Cardiac muscle cell (in vitro differentiated cells and primary cell): ENCODE measurements around the gene ANKLE1. TPM values are rescaled to one million over a fixed set of nuclear protein-coding genes. Genes with fewer than 3 reads are reported as not detected.
A peak's percentile ranks its signal among the peaks of the same experiment; 100 is the strongest.
"Not testable (repeated sequence)": the region's sequence is repeated elsewhere in the genome, so short reads cannot be mapped to it uniquely, and the experiment has no call there.

Source experiments
- DNase-seq, 2 donors: peaks; one replicate each; pipeline versions ENCODE4 v3.0.0 to v3.0.0-alpha.2; 2010 to 2017; ENCODE audit warnings: low read depth in 1 of 2, low spot score in 1 of 2
- H3K27ac ChIP-seq: fragments of 200-600 bp; sonication (generic); 2 replicates; pipeline ENCODE4 v1.5.1; 2016
- H3K27me3 ChIP-seq: fragments of 200-600 bp; sonication (generic); 2 replicates; pipeline ENCODE4 v1.6.0; 2016; ENCODE audit warnings: control low read depth
- H3K36me3 ChIP-seq: fragments of 200-600 bp; sonication (generic); 2 replicates; pipeline ENCODE4 v1.5.1; 2016; ENCODE audit warnings: control low read depth
- H3K4me1 ChIP-seq: fragments of 200-600 bp; sonication (generic); 2 replicates; pipeline ENCODE4 v1.8.1; 2017; ENCODE audit warnings: low read depth, mild to moderate bottlenecking, mixed run types
- H3K4me3 ChIP-seq: fragments of 200-600 bp; sonication (generic); 2 replicates; pipeline ENCODE4 v1.5.1; 2016; ENCODE audit warnings: mild to moderate bottlenecking
- H3K9me3 ChIP-seq: fragments of 200-600 bp; sonication (generic); 2 replicates; pipeline ENCODE4 v1.5.1; 2017; ENCODE audit warnings: low read depth, mild to moderate bottlenecking, control low read depth
- CTCF ChIP-seq: IDR thresholded peaks from 2 replicates; pipeline ENCODE4 v1.5.1; 2012; ENCODE audit warnings: low read depth, mild to moderate bottlenecking, low read length
- polyA plus RNA-seq: library from polyadenylated mRNA; unstranded; fragments of >200 nt; fragmentation: Nextera tagmentation; extraction: Ambion mirVana; gene quantifications from 2 replicates; pipeline ENCODE4 v1.2.1, GENCODE V29; 2016
- total RNA-seq: library from RNA; depleted of rRNA; stranded (reverse); fragments of >200 nt; gene quantifications from 2 replicates; pipeline ENCODE4 v1.2.3, GENCODE V29; 2016

The ANKLE1 gene
- total and polyA plus RNA-seq, 2 experiments from 2014 or later, result 1.1 to 5.7 TPM

GRCh38 chr19:17266975-17267788, 14.5 kb upstream of the ANKLE1 start, which contains the start of gene BABAM1:
Gene BABAM1 (plus strand): TSS chr19:17267443. CDS start chr19:17268807, 1,364 bp downstream.
- H3K27me3 ChIP-seq, result no peaks in the 10 kb centered on the region
- peak; percentile 97 to 99 for DNase-seq
- H3K27ac ChIP-seq, result peak within 1 kb of the TSS; percentile 74
- no peak for TF ChIP-seq CTCF
- peaks cover 11% of the 10 kb centered on the region for H3K36me3 ChIP-seq
- no peaks in the 10 kb centered on the region for H3K9me3 ChIP-seq
- H3K4me1 ChIP-seq, result peaks cover 3% of the 10 kb centered on the region
- H3K4me3 ChIP-seq, result peak within 1 kb of the TSS; percentile 48

- Histone ChIP-seq H3K4me3 (no peak overlapping the region), H3K27me3 (no peaks in the 10 kb centered on the region), H3K27ac (no peak overlapping the region), H3K9me3 (no peaks in the 10 kb centered on the region), H3K36me3 (peaks cover 11% of the 10 kb centered on the region), H3K4me1 (peaks cover 3% of the 10 kb centered on the region)
- no peak for DNase-seq
- no peak for TF ChIP-seq CTCF
Measured at GRCh38 chr19:17268754-17269153, 12.9 kb upstream of the ANKLE1 start.

- H3K4me1 ChIP-seq, DNase-seq, H3K27ac ChIP-seq, H3K9me3 ChIP-seq, H3K4me3 ChIP-seq, H3K27me3 ChIP-seq: not testable (repeated sequence)
- peaks cover 30% of the 10 kb centered on the region for H3K36me3 ChIP-seq
Measured at GRCh38 chr19:17274892-17275291, 6.8 kb upstream of the ANKLE1 start.

- no peaks in the 10 kb centered on the region for H3K27me3 ChIP-seq
- TF ChIP-seq CTCF, result no peak
- H3K4me1 ChIP-seq, result no peaks in the 10 kb centered on the region
- H3K9me3 ChIP-seq, result no peaks in the 10 kb centered on the region
- no peak overlapping the region for H3K4me3 ChIP-seq
- DNase-seq, result no peak
- H3K36me3 ChIP-seq, result peaks cover 30% of the 10 kb centered on the region
- H3K27ac ChIP-seq, result no peak overlapping the region
Measured at GRCh38 chr19:17275441-17276175, 6.1 kb upstream of the ANKLE1 start.

GRCh38 chr19:17279436-17279835, 2.3 kb upstream of the ANKLE1 start:
- Histone ChIP-seq H3K36me3 (peaks cover 13% of the 10 kb centered on the region), H3K27me3 (peaks cover 13% of the 10 kb centered on the region), H3K4me3 (no peak overlapping the region), H3K9me3 (no peaks in the 10 kb centered on the region), H3K27ac (no peak overlapping the region), H3K4me1 (no peaks in the 10 kb centered on the region)
- TF ChIP-seq CTCF, result no peak
- no peak for DNase-seq
